Activated T-helper 17 cell treated with anti-CD3 and anti-CD28 coated beads, Interleukin-2, amount 50 U/mL, for 72 hours (primary cell): ENCODE results near the gene NPEPL1. TPM values are rescaled to one million over a fixed set of nuclear protein-coding genes. Genes with fewer than 3 reads are reported as not detected.

Experiments used
- total RNA-seq, 2 donors: library from RNA; stranded (reverse); gene quantifications; one replicate each; pipeline ENCODE4 v1.2.3, GENCODE V29; 2022

Gene NPEPL1
- total RNA-seq, 2 donors from 2014 or later = 19.1 to 23.0 TPM

Other genes with a start within 250 kb of the NPEPL1 start
- gene APCDD1L, start 177.4 kb upstream of the NPEPL1 start, total RNA-seq = not detected
- gene STX16, start 41.5 kb upstream of the NPEPL1 start, total RNA-seq = 100 to 1,000 TPM in 1 of 2 donors, 10 to 100 TPM in 1; 95.3 to 130 TPM
- gene GNAS-AS1, start 158.1 kb downstream of the NPEPL1 start, total RNA-seq = 1 to 10 TPM; 1.0 to 1.3 TPM
- gene GNAS, start 159.9 kb downstream of the NPEPL1 start, total RNA-seq = 100 to 1,000 TPM; 412 to 688 TPM